Liver (tissue), 9 donors: ENCODE results near the gene MS4A4E. TPM values are rescaled to one million over a fixed set of nuclear protein-coding genes. Genes with fewer than 3 reads are reported as not detected.

Experiments
- DNase-seq: peaks from one replicate; pipeline ENCODE4 v3.0.0-alpha.2; 2017; ENCODE audit warnings: low spot score
- H3K27ac ChIP-seq, 2 donors: one replicate each; pipeline ENCODE4 v1.7.0; 2013; ENCODE audit warnings: inconsistent platforms in 2 of 2, low read length in 2 of 2, control low read depth in 1 of 2, low read depth in 1 of 2, mild to moderate bottlenecking in 1 of 2
- H3K27me3 ChIP-seq, 4 donors: one replicate each; pipeline versions ENCODE4 v1.6.1 to v1.7.0; 2013; ENCODE audit warnings: low read length in 3 of 4, inconsistent platforms in 1 of 4, mild to moderate bottlenecking in 1 of 4, moderate library complexity in 1 of 4; ENCODE audit not compliant: control insufficient read depth in 4 of 4, insufficient read depth in 4 of 4
- H3K36me3 ChIP-seq, 4 donors: one replicate each; pipeline versions ENCODE4 v1.6.1 to v1.7.0; 2013; ENCODE audit warnings: low read length in 3 of 4, mild to moderate bottlenecking in 3 of 4, low read depth in 1 of 4, moderate library complexity in 1 of 4; ENCODE audit not compliant: control insufficient read depth in 4 of 4, insufficient read depth in 3 of 4
- H3K4me1 ChIP-seq, 4 donors: one replicate each; pipeline versions ENCODE4 v1.6.1 to v1.7.0; 2013; ENCODE audit warnings: low read length in 3 of 4, mild to moderate bottlenecking in 3 of 4, moderate library complexity in 1 of 4; ENCODE audit not compliant: control insufficient read depth in 4 of 4, insufficient read depth in 4 of 4
- H3K4me3 ChIP-seq, 3 donors: one replicate each; pipeline versions ENCODE4 v1.6.1 to v1.7.0; 2013; ENCODE audit warnings: low read length in 3 of 3, control low read depth in 1 of 3, low read depth in 1 of 3, mild to moderate bottlenecking in 1 of 3
- H3K9ac ChIP-seq, 2 donors: one replicate each; pipeline ENCODE4 v1.7.0; 2013; ENCODE audit warnings: low read length in 2 of 2, mild to moderate bottlenecking in 2 of 2, moderate library complexity in 2 of 2, control low read depth in 1 of 2, low read depth in 1 of 2
- H3K9me3 ChIP-seq, 4 donors: one replicate each; pipeline versions ENCODE4 v1.6.1 to v1.7.0; 2013; ENCODE audit warnings: low read length in 3 of 4; ENCODE audit not compliant: control insufficient read depth in 4 of 4
- CTCF ChIP-seq: fragments of 150-350 bp; IDR thresholded peaks from 2 replicates; pipeline ENCODE4 v1.5.1; 2017; ENCODE audit warnings: improper control_type of control experiment, low read depth, low read length; ENCODE audit not compliant: missing input control
- EGR1 ChIP-seq, 2 donors: IDR thresholded peaks; 2 replicates each; pipeline ENCODE4 v1.6.1; 2016 to 2018; ENCODE audit warnings: antibody characterized with exemption in 2 of 2, low read depth in 2 of 2
- FOXA1 ChIP-seq: IDR thresholded peaks from 2 replicates; pipeline ENCODE4 v1.6.1; 2016; ENCODE audit warnings: antibody characterized with exemption
- FOXA2 ChIP-seq: IDR thresholded peaks from 2 replicates; pipeline ENCODE4 v1.6.1; 2016; ENCODE audit warnings: antibody characterized with exemption
- GABPA ChIP-seq, 2 donors: IDR thresholded peaks in 1 of 2; conservative IDR thresholded peaks in 1 of 2; 2 replicates each; pipeline ENCODE4 v1.6.1; 2016; ENCODE audit warnings: antibody characterized with exemption in 2 of 2, mild to moderate bottlenecking in 1 of 2, moderate library complexity in 1 of 2
- HNF4A ChIP-seq, 2 donors: conservative IDR thresholded peaks; 2 replicates each; pipeline ENCODE4 v1.6.1; 2016; ENCODE audit warnings: antibody characterized with exemption in 2 of 2, mild to moderate bottlenecking in 2 of 2
- HNF4G ChIP-seq: IDR thresholded peaks from 2 replicates; pipeline ENCODE4 v1.6.1; 2016; ENCODE audit warnings: antibody characterized with exemption
- JUND ChIP-seq, 2 donors: IDR thresholded peaks; 2 replicates each; pipeline ENCODE4 v1.6.1; 2016; ENCODE audit warnings: antibody characterized with exemption in 2 of 2
- MAX ChIP-seq: IDR thresholded peaks from 2 replicates; pipeline ENCODE4 v1.6.1; 2016; ENCODE audit warnings: antibody characterized with exemption
- NR2F2 ChIP-seq: IDR thresholded peaks from 2 replicates; pipeline ENCODE4 v1.6.1; 2016; ENCODE audit warnings: antibody characterized with exemption
- RAD21 ChIP-seq, 2 donors: IDR thresholded peaks; 2 replicates each; pipeline ENCODE4 v1.6.1; 2016; ENCODE audit warnings: antibody characterized with exemption in 2 of 2, mild to moderate bottlenecking in 2 of 2
- REST ChIP-seq: IDR thresholded peaks from 2 replicates; pipeline ENCODE4 v1.6.1; 2016; ENCODE audit warnings: antibody characterized with exemption, mild to moderate bottlenecking
- RXRA ChIP-seq, 2 donors: IDR thresholded peaks; 2 replicates each; pipeline ENCODE4 v1.6.1; 2017 to 2018; ENCODE audit warnings: antibody characterized with exemption in 2 of 2, mild to moderate bottlenecking in 1 of 2
- SP1 ChIP-seq: IDR thresholded peaks from 2 replicates; pipeline ENCODE4 v1.6.1; 2018; ENCODE audit warnings: antibody characterized with exemption, mild to moderate bottlenecking
- TAF1 ChIP-seq: conservative IDR thresholded peaks from 2 replicates; pipeline ENCODE4 v1.6.1; 2016; ENCODE audit warnings: antibody characterized with exemption, mild to moderate bottlenecking
- YY1 ChIP-seq: IDR thresholded peaks from 2 replicates; pipeline ENCODE4 v1.6.1; 2016; ENCODE audit warnings: antibody characterized with exemption, mild to moderate bottlenecking
- ZBTB33 ChIP-seq: IDR thresholded peaks from 2 replicates; pipeline ENCODE4 v1.6.1; 2016; ENCODE audit warnings: antibody characterized with exemption
- WGBS: extraction: QIAGEN DNeasy Blood & Tissue Kit; methylation state at CpG from one replicate; pipeline ENCODE4 v1.1.7; 2013; 5-methylcytosine and 5-hydroxymethylcytosine counted together
- polyA plus RNA-seq, 2 donors: library from polyadenylated mRNA; stranded (reverse) in 1 of 2; unstranded in 1 of 2; fragments of 200-250 nt in 1 of 2; fragments of >200 nt in 1 of 2; fragmentation: Nextera tagmentation in 1 of 2; extraction: Ambion mirVana in 1 of 2; gene quantifications; one replicate each; pipeline versions ENCODE4 v1.2.1 to v1.2.3, GENCODE V29; 2013 to 2015
- total RNA-seq, 2 donors: library from RNA; depleted of rRNA; stranded (reverse); fragments of >200 nt; gene quantifications; one replicate each; pipeline ENCODE4 v1.2.3, GENCODE V29; 2014
- donor health status: healthy.
- donor health status: healthy.
- donor health status: healthy.
- donor health status: healthy.
- donor health status: healthy.

Gene MS4A4E
- total and polyA plus RNA-seq, 4 donors = 0.23 to 2.1 (median 0.78) TPM

DNA sequence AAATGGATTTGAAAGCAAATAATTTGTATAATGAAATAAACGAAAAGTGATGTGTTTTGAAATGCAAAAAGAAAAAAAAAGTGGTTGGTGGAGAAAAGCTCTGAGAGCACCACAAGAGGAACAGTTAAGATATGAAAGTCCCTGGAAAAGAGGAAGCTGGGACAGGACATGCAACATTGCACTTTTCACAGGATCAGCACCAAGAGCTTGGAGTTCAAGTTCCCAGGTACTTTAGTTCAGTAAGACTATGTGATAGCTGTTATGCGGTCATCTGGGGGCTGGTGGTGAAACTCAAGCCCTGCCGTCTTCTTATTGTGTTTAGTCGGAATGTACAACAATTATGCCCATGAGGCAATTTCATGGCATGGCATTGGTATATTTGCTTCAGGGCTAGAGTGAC is 20.5 kb upstream of the MS4A4E start:
- H3K36me3 ChIP-seq = no peaks in the 10 kb centered on the region
- no peak overlapping the region for H3K27ac ChIP-seq
- TF ChIP-seq RAD21 (IDR thresholded peaks at IDR 0.05) (peak in 1 of 2 donors; percentile 7), MAX (no peak)
- no peak overlapping the region for H3K9ac ChIP-seq
- DNase-seq = no peak
- H3K4me3 ChIP-seq = no peak overlapping the region
- 75% methylated on average over 4 of the region's 4 CpGs for WGBS
- no peaks in the 10 kb centered on the region for H3K4me1 ChIP-seq
- H3K9me3 ChIP-seq = peaks cover 0 to 4% (median 0%) of the 10 kb centered on the region in 4 donors
- peaks cover 0 to 4% (median 0%) of the 10 kb centered on the region in 4 donors for H3K27me3 ChIP-seq

GRCh38 chr11:60261014-60261413 is 18.1 kb upstream of the MS4A4E start:
- Histone ChIP-seq H3K4me3 (no peak overlapping the region), H3K4me1 (no peaks in the 10 kb centered on the region), H3K27me3 (peaks cover 0 to 4% (median 0%) of the 10 kb centered on the region in 4 donors), H3K27ac (no peak overlapping the region), H3K9me3 (peaks cover 0 to 4% (median 0%) of the 10 kb centered on the region in 4 donors), H3K9ac (no peak overlapping the region), H3K36me3 (no peaks in the 10 kb centered on the region)
- no peak for DNase-seq
- TF ChIP-seq HNF4A (conservative IDR thresholded peaks at IDR 0.05) (no peak), GABPA (IDR thresholded peaks at IDR 0.05 in 1 of 2, conservative IDR thresholded peaks at IDR 0.05 in 1 of 2) (no peak), RXRA (IDR thresholded peaks at IDR 0.05) (no peak), TAF1 (no peak), MAX (no peak), EGR1 (IDR thresholded peaks at IDR 0.05; ENCODE audit: low read depth in 2 of 2) (no peak), NR2F2 (no peak), JUND (IDR thresholded peaks at IDR 0.05) (no peak), SP1 (no peak), HNF4G (no peak)
- WGBS = 83% methylated on average over 4 of the region's 4 CpGs

GRCh38 chr11:60257956-60258722 is 15.2 kb upstream of the MS4A4E start:
- H3K27me3 ChIP-seq = peaks cover 0 to 4% (median 0%) of the 10 kb centered on the region in 4 donors

More at GRCh38 chr11:60257956-60258722, 15.2 kb upstream of the MS4A4E start:
- no peak overlapping the region for H3K4me3 ChIP-seq
- H3K9ac ChIP-seq = no peak overlapping the region
- no peaks in the 10 kb centered on the region for H3K4me1 ChIP-seq
- H3K9me3 ChIP-seq = peaks cover 4 to 13% (median 8%) of the 10 kb centered on the region in 4 donors
- no peak for DNase-seq
- TF ChIP-seq CTCF = no peak
- no peak for TF ChIP-seq EGR1 (IDR thresholded peaks at IDR 0.05; ENCODE audit: low read depth in 2 of 2)
- TF ChIP-seq FOXA1 = no peak
- no peak for TF ChIP-seq ZBTB33
- TF ChIP-seq FOXA2 = no peak
- TF ChIP-seq YY1 = no peak
- TF ChIP-seq MAX = no peak
- no peak for TF ChIP-seq REST
- TF ChIP-seq GABPA (IDR thresholded peaks at IDR 0.05 in 1 of 2, conservative IDR thresholded peaks at IDR 0.05 in 1 of 2) = no peak
- WGBS = 84% methylated on average over 4 of the region's 4 CpGs
- H3K27ac ChIP-seq = no peak overlapping the region
- no peaks in the 10 kb centered on the region for H3K36me3 ChIP-seq
